Measurements from ENCODE around the gene ADAT2. TPM values are rescaled to one million over a fixed set of nuclear protein-coding genes. Genes with fewer than 3 reads are reported as not detected.

The ADAT2 gene
- total RNA-seq, 2 experiments from 2014 or later: 35.9 to 40.8 TPM

DNA sequence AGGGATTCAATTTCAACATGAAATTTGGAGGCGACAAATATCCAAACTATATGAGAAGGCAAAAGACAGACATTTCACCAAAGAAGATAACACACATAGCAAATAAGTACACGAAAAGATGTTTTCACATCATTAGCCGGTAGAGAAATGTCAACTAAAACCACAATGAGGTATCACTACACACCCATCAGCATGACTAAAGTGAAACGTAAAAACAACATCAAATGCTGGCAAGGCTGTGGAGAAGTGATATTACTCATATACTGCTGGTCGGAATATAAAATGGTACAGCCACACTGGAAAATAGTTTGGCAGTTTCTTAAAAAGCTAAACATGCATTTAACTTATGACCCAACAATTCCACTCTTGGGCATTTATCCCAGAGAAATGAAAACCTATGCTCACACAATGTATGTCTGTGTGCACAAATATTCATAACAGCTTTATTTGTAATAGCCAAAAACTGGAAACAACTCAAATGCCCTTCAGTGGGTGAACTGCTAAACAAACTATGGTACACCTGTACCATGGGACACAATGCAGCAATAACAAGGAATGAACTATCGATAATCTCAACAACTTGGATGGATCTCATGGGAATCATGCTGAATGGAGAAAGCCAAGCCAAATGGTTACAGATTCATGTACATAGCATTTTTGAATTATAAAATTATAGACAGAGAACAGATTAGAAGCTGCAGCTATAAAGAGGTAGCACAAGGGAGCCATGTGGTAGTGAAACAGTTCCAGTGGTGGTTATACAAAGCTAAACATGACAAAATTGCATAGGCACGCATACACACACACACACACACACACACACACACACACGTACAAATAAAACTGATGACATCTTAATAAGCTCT is 8.6 kb downstream of the ADAT2 start:
- DNase-seq (peak; percentile 32), ATAC-seq (peak; percentile 94)
- Mint-ChIP-seq H3K9me3 (peaks cover 4% of the 10 kb centered on the region), H3K27me3 (no peaks in the 10 kb centered on the region), H3K36me3 (ENCODE audit: low read depth) (peaks cover 68% of the 10 kb centered on the region), H3K4me1 (ENCODE audit: low read depth) (peaks cover 63% of the 10 kb centered on the region), H3K27ac (peak overlapping the region; percentile 93), H3K4me3 (peak overlapping the region; percentile 47)
- POLR2A ChIA-PET: interaction anchor here (0.5 to 1.2 kb wide), 4 partner anchors 9 to 864 kb away, joined by 3 to 5 read pairs (median 4); partner anchors contain the start of genes ADAT2, FUCA2 and PEX3
- no peak for TF ChIP-seq CTCF (IDR thresholded peaks at IDR 0.05)
- intact Hi-C loops (cut with micrococcal nuclease): no loop called here
- CTCF ChIA-PET: interaction anchor here (1.1 to 1.5 kb wide), 5 partner anchors 11 to 72 kb away, joined by 3 to 4 read pairs (median 3); no protein-coding TSS in a partner anchor

- peaks cover 58% of the 10 kb centered on the region for H3K4me1 Mint-ChIP-seq (ENCODE audit: low read depth)
- H3K36me3 Mint-ChIP-seq (ENCODE audit: low read depth): peaks cover 72% of the 10 kb centered on the region
- no peak overlapping the region for H3K4me3 Mint-ChIP-seq
- intact Hi-C loops (cut with micrococcal nuclease): no loop called here
- no peak for TF ChIP-seq CTCF (IDR thresholded peaks at IDR 0.05)
- peak overlapping the region; percentile 93 for H3K27ac Mint-ChIP-seq
- no peak for ATAC-seq
- peaks cover 4% of the 10 kb centered on the region for H3K9me3 Mint-ChIP-seq
- H3K27me3 Mint-ChIP-seq: no peaks in the 10 kb centered on the region
- ChIA-PET CTCF (no interaction called here), POLR2A (no interaction called here)
- DNase-seq: no peak
Observed at GRCh38 chr6:143441010-143441409, 9.5 kb downstream of the ADAT2 start.

- peaks cover 5% of the 10 kb centered on the region for H3K4me1 Mint-ChIP-seq (ENCODE audit: low read depth)
- CTCF ChIA-PET: interaction anchor here (1.0 kb wide), 1 partner anchor 95 kb away, joined by 4 read pairs; no protein-coding TSS in a partner anchor
Observed at GRCh38 chr6:143432588-143432987, 17.9 kb downstream of the ADAT2 start.

DNA sequence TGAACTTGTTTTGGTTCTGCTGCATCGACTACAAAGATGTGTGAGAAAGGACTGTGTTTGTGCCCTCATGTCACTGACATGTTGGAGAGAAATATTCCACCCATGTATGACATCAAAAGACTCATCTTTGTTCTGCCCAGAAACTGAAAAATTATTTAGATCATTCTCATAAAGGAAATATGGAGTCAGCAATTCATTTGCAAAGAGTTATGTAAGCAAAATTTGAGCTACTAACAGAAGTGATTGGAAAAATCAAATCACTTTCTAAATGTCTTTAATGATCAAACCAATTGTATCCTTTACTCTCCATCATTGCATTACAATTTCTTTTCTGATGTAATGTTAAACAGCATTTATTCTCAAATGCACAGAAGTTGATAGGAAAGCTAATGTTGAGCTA is 19.3 kb downstream of the ADAT2 start:
- POLR2A ChIA-PET: no interaction called here
- CTCF ChIA-PET: interaction anchor here (1.3 kb wide), 1 partner anchor 9 kb away, joined by 5 read pairs; no protein-coding TSS in a partner anchor
- no peak for TF ChIP-seq CTCF (IDR thresholded peaks at IDR 0.05)
- intact Hi-C loops (cut with micrococcal nuclease): no loop called here
- Mint-ChIP-seq H3K27ac (no peak overlapping the region), H3K4me1 (ENCODE audit: low read depth) (peaks cover 5% of the 10 kb centered on the region), H3K4me3 (no peak overlapping the region), H3K36me3 (ENCODE audit: low read depth) (peaks cover 35% of the 10 kb centered on the region), H3K27me3 (no peaks in the 10 kb centered on the region), H3K9me3 (no peaks in the 10 kb centered on the region)
- DNase-seq: no peak
- no peak for ATAC-seq

More at GRCh38 chr6:143432588-143432987, 17.9 kb downstream of the ADAT2 start:
- Mint-ChIP-seq H3K4me3 (no peak overlapping the region), H3K9me3 (no peaks in the 10 kb centered on the region), H3K27me3 (no peaks in the 10 kb centered on the region), H3K27ac (no peak overlapping the region), H3K36me3 (ENCODE audit: low read depth) (peaks cover 40% of the 10 kb centered on the region)
- POLR2A ChIA-PET: no interaction called here
- TF ChIP-seq CTCF (IDR thresholded peaks at IDR 0.05): no peak
- ATAC-seq: no peak
- no peak for DNase-seq
- intact Hi-C loops (cut with micrococcal nuclease): no loop called here

- Mint-ChIP-seq H3K27me3 (no peaks in the 10 kb centered on the region), H3K36me3 (ENCODE audit: low read depth) (peaks cover 34% of the 10 kb centered on the region), H3K4me3 (no peak overlapping the region), H3K4me1 (ENCODE audit: low read depth) (peaks cover 5% of the 10 kb centered on the region), H3K27ac (no peak overlapping the region), H3K9me3 (no peaks in the 10 kb centered on the region)
- CTCF ChIA-PET: no interaction called here
- POLR2A ChIA-PET: no interaction called here
- intact Hi-C loops (cut with micrococcal nuclease): loop anchor here (10.0 kb wide), 2 partner anchors 865 to 955 kb away; no protein-coding TSS in a partner anchor
- DNase-seq (no peak), ATAC-seq (no peak)
- no peak for TF ChIP-seq CTCF (IDR thresholded peaks at IDR 0.05)
Observed at GRCh38 chr6:143429970-143430369, 20.5 kb downstream of the ADAT2 start.

Measured in activated CD8-positive, alpha-beta T cell treated with anti-CD3 and anti-CD28 coated beads for 36 hours (primary cell).